ENCODE measurements around the gene ITGB1BP1.
"Not testable (repeated sequence)": the region's sequence is repeated elsewhere in the genome, so short reads cannot be mapped to it uniquely, and the experiment has no call there.

The ITGB1BP1 gene

GRCh38 chr2:9398881-9399780 is 24.2 kb downstream of the ITGB1BP1 start:
- DNase-seq: no peak

- DNase-seq: not testable (repeated sequence)
These were observed 25.1 kb downstream of the ITGB1BP1 start for GRCh38 chr2:9398251-9398650.

- DNase-seq: no peak
These were observed 26.1 kb downstream of the ITGB1BP1 start for GRCh38 chr2:9397201-9397600.

GRCh38 chr2:9394816-9395215 is 28.5 kb downstream of the ITGB1BP1 start:
- no peak for DNase-seq

- no peak for DNase-seq
These were observed 30.2 kb downstream of the ITGB1BP1 start for GRCh38 chr2:9392898-9393765.

GRCh38 chr2:9391961-9392720 is 31.2 kb downstream of the ITGB1BP1 start:
- no peak for DNase-seq

- no peak for DNase-seq
These were observed 32.3 kb downstream of the ITGB1BP1 start for GRCh38 chr2:9390991-9391390.

- no peak for DNase-seq
These were observed 33.0 kb downstream of the ITGB1BP1 start for GRCh38 chr2:9390151-9390850.

GRCh38 chr2:9388950-9389911 is 34.1 kb downstream of the ITGB1BP1 start:
- no peak for DNase-seq

- no peak for DNase-seq
These were observed 35.1 kb downstream of the ITGB1BP1 start for GRCh38 chr2:9388199-9388681.

- no peak for DNase-seq
These were observed 37.5 kb downstream of the ITGB1BP1 start for GRCh38 chr2:9385841-9386240.

GRCh38 chr2:9384521-9384920 is 38.8 kb downstream of the ITGB1BP1 start:
- DNase-seq: no peak

GRCh38 chr2:9382604-9383235 is 40.6 kb downstream of the ITGB1BP1 start:
- no peak for DNase-seq

GRCh38 chr2:9380702-9381628 is 42.4 kb downstream of the ITGB1BP1 start:
- no peak for DNase-seq

- no peak for DNase-seq
These were observed 44.0 kb downstream of the ITGB1BP1 start for GRCh38 chr2:9379391-9379755.

- no peak for DNase-seq
These were observed 44.6 kb downstream of the ITGB1BP1 start for GRCh38 chr2:9378433-9379390.

GRCh38 chr2:9377461-9378097 is 45.7 kb downstream of the ITGB1BP1 start:
- DNase-seq: no peak
